ENCODE results near the gene RPS6KA2. TPM values are rescaled to one million over a fixed set of nuclear protein-coding genes. Genes with fewer than 3 reads are reported as not detected.

RPS6KA2 gene
- polyA plus RNA-seq, 1 experiment, result 70.9 TPM

DNA sequence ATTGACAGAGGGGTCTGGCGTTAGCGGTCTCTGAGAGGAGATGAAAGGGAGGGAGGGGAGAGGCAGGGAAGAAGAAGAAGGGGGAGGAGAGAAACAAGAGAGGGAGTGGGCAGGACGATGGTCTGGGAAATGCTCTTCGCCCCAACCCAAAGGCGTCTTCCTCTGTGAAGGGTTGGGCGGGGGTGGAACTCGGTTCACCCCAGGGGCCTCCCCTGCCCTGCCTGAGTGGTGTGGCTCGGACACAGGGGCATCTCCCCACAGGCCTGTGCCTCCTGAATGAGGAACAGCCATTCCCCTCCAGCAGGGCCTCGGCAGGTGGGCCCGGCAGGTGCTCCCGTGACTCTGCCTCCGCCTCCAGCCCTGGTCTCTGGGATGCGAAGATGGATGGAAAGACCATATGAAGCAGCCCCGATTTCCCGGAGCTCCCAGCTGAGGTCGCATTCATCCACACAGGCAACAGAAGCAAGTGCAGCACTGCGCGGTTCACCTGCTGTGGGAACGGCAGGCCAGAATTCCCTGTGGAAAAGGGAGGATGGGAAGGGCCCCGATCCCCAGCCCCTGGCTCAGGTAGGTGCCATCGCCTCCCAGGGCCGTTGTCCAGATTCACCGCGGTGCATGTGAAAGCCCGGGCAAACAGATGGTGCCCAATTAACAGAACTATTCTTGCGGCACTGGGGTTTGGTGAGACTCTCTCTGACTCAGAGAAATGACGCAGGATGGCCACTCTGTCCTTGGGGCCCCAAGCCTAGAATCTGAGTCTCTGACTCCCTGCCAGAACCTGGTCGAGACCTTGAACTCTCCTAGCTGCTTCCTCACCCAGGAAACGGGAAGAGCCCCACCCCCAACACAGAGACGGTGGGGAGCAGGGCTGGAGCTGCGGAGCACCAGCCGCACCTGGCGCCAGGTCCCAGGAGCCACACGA is 29.4 kb upstream of the RPS6KA2 start:
- CTCF ChIA-PET, result interaction anchor here (0.6 to 1.1 kb wide), 3 partner anchors 13 to 878 kb away, joined by 3 read pairs; no protein-coding TSS in a partner anchor
- Histone ChIP-seq H3K27ac (ENCODE audit: low read depth, low read length) (no peak overlapping the region), H3K27me3 (ENCODE audit: control insufficient read depth, insufficient read depth, low read length) (peaks cover 36% of the 10 kb centered on the region), H3K9me3 (ENCODE audit: control insufficient read depth, insufficient read depth, low read length) (no peaks in the 10 kb centered on the region; the same call in 1 of the 2 replicates), H3K4me3 (ENCODE audit: low read depth, low read length) (0 out of 2 replicates have a peak overlapping the region, but pooled peaks have one; percentile 0)
- POLR2A ChIA-PET, result no interaction called here
- no peak for DNase-seq (ENCODE audit: low read depth, low spot score)
- TF ChIP-seq CTCF (IDR thresholded peaks at IDR 0.05; ENCODE audit: low read depth, low read length), result no peak

- Histone ChIP-seq H3K27me3 (ENCODE audit: control insufficient read depth, insufficient read depth, low read length) (peaks cover 39% of the 10 kb centered on the region), H3K27ac (ENCODE audit: low read depth, low read length) (no peak overlapping the region), H3K9me3 (ENCODE audit: control insufficient read depth, insufficient read depth, low read length) (no peaks in the 10 kb centered on the region; the same call in 1 of the 2 replicates), H3K4me3 (ENCODE audit: low read depth, low read length) (no peak overlapping the region)
- ChIA-PET POLR2A (no interaction called here), CTCF (interaction anchor here (1.1 kb wide), 1 partner anchor 13 kb away, joined by 3 read pairs; no protein-coding TSS in a partner anchor)
- no peak for DNase-seq (ENCODE audit: low read depth, low spot score)
- TF ChIP-seq CTCF (IDR thresholded peaks at IDR 0.05; ENCODE audit: low read depth, low read length), result no peak
Measured at GRCh38 chr6:166655713-166656229, 28.7 kb upstream of the RPS6KA2 start.

GRCh38 chr6:166655251-166655650 is 28.2 kb upstream of the RPS6KA2 start:
- no peaks in the 10 kb centered on the region; the same call in 1 of the 2 replicates for H3K9me3 ChIP-seq (ENCODE audit: control insufficient read depth, insufficient read depth, low read length)
- ChIA-PET POLR2A (no interaction called here), CTCF (interaction anchor here (1.1 kb wide), 1 partner anchor 12 kb away, joined by 3 read pairs; no protein-coding TSS in a partner anchor)
- no peak for DNase-seq (ENCODE audit: low read depth, low spot score)
- H3K4me3 ChIP-seq (ENCODE audit: low read depth, low read length), result no peak overlapping the region
- H3K27me3 ChIP-seq (ENCODE audit: control insufficient read depth, insufficient read depth, low read length), result peaks cover 42% of the 10 kb centered on the region
- TF ChIP-seq CTCF (IDR thresholded peaks at IDR 0.05; ENCODE audit: low read depth, low read length), result no peak
- no peak overlapping the region for H3K27ac ChIP-seq (ENCODE audit: low read depth, low read length)

DNA sequence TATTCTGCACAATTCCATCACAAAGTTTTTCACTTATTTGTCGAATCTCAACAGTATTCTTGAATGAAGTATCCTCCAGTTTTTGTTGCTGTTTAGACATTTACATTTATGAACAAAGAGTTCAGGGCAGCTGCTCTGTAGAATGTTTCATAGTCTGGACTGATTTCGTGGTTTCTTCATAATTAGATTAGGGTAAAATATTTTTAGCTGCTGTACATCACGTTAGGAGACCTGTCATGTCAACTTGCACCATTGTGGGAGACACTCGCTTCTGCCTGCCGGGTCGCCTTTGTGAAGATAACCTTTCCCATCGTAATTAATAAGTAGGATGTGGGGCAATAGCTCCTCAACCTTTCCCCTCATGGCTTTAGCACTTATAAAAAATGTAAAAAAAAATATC is 27.5 kb upstream of the RPS6KA2 start:
- Histone ChIP-seq H3K27me3 (ENCODE audit: control insufficient read depth, insufficient read depth, low read length) (peaks cover 43% of the 10 kb centered on the region), H3K27ac (ENCODE audit: low read depth, low read length) (no peak overlapping the region), H3K9me3 (ENCODE audit: control insufficient read depth, insufficient read depth, low read length) (no peaks in the 10 kb centered on the region; the same call in 1 of the 2 replicates), H3K4me3 (ENCODE audit: low read depth, low read length) (no peak overlapping the region)
- no peak for TF ChIP-seq CTCF (IDR thresholded peaks at IDR 0.05; ENCODE audit: low read depth, low read length)
- ChIA-PET POLR2A (no interaction called here), CTCF (no interaction called here)
- no peak for DNase-seq (ENCODE audit: low read depth, low spot score)

GRCh38 chr6:166653639-166653941 is 26.5 kb upstream of the RPS6KA2 start:
- Histone ChIP-seq H3K27me3 (ENCODE audit: control insufficient read depth, insufficient read depth, low read length) (peaks cover 42% of the 10 kb centered on the region), H3K9me3 (ENCODE audit: control insufficient read depth, insufficient read depth, low read length) (no peaks in the 10 kb centered on the region; the same call in 1 of the 2 replicates), H3K27ac (ENCODE audit: low read depth, low read length) (no peak overlapping the region), H3K4me3 (ENCODE audit: low read depth, low read length) (no peak overlapping the region)
- CTCF ChIA-PET, result no interaction called here
- POLR2A ChIA-PET, result no interaction called here
- DNase-seq (ENCODE audit: low read depth, low spot score), result no peak
- no peak for TF ChIP-seq CTCF (IDR thresholded peaks at IDR 0.05; ENCODE audit: low read depth, low read length)

All from AG04450 (cell line).